BE2C (cell line): ENCODE measurements around the gene ITGAV.

ENCODE experiments used
- DNase-seq: peaks from one replicate; pipeline ENCODE4 v3.0.0-alpha.2; 2020
- H3K27me3 ChIP-seq: fragments of 250-450 bp; sonication (Bioruptor Pico); 2 replicates; pipeline ENCODE4 v1.5.1; 2020; ENCODE audit warnings: mild to moderate bottlenecking
- H3K36me3 ChIP-seq: fragments of 250-450 bp; sonication (Bioruptor Pico); 2 replicates; pipeline ENCODE4 v1.5.1; 2020; ENCODE audit warnings: mild to moderate bottlenecking
- H3K4me1 ChIP-seq: fragments of 250-450 bp; sonication (Bioruptor Pico); 2 replicates; pipeline ENCODE4 v1.5.1; 2020
- H3K4me3 ChIP-seq: 2 replicates; pipeline ENCODE4 v1.5.1; 2011; ENCODE audit warnings: low read depth, low read length
- H3K9me3 ChIP-seq: fragments of 250-450 bp; sonication (Bioruptor Pico); 2 replicates; pipeline ENCODE4 v1.5.1; 2020
- TF ChIP-seq, protein P1 (sequence below): IDR thresholded peaks from 2 replicates; pipeline ENCODE4 v1.5.1; 2012; ENCODE audit warnings: mild to moderate bottlenecking, low read depth, low read length

ITGAV gene

DNA sequence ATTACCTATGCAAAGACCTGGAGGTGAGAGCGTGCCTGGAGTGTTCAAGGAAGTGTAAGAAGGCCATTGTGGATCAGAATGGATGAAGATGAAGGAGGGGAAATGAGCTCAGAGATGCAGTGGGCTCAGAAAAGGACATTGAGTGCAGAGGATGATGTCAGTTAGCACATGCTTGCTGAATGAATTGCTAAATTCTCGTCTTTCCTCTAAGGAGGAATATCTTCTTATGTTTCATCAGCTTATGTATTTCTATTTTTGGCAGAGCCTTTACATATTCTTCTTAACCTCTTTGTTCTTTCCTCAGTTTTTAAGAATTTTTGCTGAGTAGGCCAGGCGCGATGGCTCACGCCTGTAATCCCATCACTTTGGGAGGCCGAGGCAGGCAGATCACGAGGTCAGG lies 134.9 kb downstream of the ITGAV start:
- no peaks in the 10 kb centered on the region for H3K36me3 ChIP-seq
- no peak for DNase-seq
- TF ChIP-seq, protein P1, sequence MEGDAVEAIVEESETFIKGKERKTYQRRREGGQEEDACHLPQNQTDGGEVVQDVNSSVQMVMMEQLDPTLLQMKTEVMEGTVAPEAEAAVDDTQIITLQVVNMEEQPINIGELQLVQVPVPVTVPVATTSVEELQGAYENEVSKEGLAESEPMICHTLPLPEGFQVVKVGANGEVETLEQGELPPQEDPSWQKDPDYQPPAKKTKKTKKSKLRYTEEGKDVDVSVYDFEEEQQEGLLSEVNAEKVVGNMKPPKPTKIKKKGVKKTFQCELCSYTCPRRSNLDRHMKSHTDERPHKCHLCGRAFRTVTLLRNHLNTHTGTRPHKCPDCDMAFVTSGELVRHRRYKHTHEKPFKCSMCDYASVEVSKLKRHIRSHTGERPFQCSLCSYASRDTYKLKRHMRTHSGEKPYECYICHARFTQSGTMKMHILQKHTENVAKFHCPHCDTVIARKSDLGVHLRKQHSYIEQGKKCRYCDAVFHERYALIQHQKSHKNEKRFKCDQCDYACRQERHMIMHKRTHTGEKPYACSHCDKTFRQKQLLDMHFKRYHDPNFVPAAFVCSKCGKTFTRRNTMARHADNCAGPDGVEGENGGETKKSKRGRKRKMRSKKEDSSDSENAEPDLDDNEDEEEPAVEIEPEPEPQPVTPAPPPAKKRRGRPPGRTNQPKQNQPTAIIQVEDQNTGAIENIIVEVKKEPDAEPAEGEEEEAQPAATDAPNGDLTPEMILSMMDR: no peak
- H3K4me3 ChIP-seq: no peak overlapping the region
- H3K4me1 ChIP-seq: no peaks in the 10 kb centered on the region
- H3K9me3 ChIP-seq: no peaks in the 10 kb centered on the region
- no peaks in the 10 kb centered on the region for H3K27me3 ChIP-seq

DNA sequence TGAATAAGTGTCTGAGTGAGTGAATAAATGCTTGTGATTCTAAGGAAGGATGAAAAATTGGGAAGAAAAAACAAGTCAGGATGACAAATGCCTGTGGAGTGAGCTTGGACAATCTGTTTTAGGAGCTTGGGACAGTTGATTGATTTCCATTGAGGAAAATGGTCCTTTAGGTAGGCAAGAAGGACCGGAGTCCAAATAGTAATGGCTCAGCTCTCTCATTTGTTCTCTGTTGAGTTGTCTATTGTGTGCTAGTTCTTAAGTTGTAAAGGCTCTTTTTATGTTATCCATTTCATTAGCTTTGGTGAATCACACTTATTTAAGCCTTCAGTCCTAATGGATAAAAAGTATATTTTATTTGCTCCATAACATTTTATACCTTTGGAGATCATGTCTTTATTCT lies 135.9 kb downstream of the ITGAV start:
- no peak overlapping the region for H3K4me3 ChIP-seq
- no peaks in the 10 kb centered on the region for H3K36me3 ChIP-seq
- no peaks in the 10 kb centered on the region for H3K27me3 ChIP-seq
- H3K4me1 ChIP-seq: no peaks in the 10 kb centered on the region
- DNase-seq: no peak
- H3K9me3 ChIP-seq: no peaks in the 10 kb centered on the region
- TF ChIP-seq, protein P1: no peak

DNA sequence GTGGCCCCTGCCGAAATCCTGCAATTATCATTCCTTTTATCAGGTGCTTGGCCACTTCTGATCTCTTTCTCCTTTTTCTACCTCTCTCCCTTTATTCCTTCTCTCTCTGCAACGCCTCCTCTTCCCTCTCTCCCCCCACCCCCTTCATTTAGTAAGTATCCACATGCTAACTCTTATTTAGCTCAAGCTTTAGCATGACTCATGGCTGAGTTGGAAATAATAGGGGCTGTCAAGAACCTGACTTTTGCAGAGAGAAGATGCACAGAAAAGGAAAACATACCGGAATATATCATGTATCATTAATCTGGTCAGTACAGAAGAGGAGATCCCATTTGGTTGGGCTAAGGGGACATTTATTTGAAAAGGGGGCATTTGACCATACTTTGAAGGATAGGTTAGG lies 137.1 kb downstream of the ITGAV start:
- Histone ChIP-seq H3K4me1 (no peaks in the 10 kb centered on the region), H3K27me3 (no peaks in the 10 kb centered on the region), H3K36me3 (no peaks in the 10 kb centered on the region), H3K4me3 (no peak overlapping the region), H3K9me3 (no peaks in the 10 kb centered on the region)
- no peak for DNase-seq
- TF ChIP-seq, protein P1: no peak

DNA sequence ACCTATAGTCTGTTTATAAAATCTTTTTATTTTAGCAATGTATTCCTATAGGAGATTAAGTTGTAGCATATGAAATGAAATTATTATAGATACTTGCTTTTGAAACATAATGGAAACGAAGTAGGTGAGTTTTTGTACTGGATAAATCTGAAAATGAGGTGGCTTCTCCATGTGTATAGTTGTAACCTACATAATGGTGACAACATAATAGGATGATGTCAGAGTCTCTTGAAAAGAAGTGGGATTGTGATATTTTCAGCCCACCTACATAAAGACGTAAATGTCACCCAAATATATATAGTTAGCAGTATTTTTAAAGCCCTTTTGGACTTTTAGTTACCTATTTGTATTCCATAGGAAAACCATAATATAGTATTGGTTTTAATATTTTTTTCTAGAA lies 138.8 kb downstream of the ITGAV start:
- no peaks in the 10 kb centered on the region for H3K4me1 ChIP-seq
- H3K27me3 ChIP-seq: no peaks in the 10 kb centered on the region
- H3K36me3 ChIP-seq: no peaks in the 10 kb centered on the region
- DNase-seq: no peak
- no peaks in the 10 kb centered on the region for H3K9me3 ChIP-seq
- TF ChIP-seq, protein P1: no peak
- no peak overlapping the region for H3K4me3 ChIP-seq
